Measurements from ENCODE around the gene NACC2. TPM values are rescaled to one million over a fixed set of nuclear protein-coding genes. Genes with fewer than 3 reads are reported as not detected.
"Not testable (repeated sequence)": the region's sequence is repeated elsewhere in the genome, so short reads cannot be mapped to it uniquely, and the experiment has no call there.

Gene NACC2
- total RNA-seq, 2 donors from 2014 or later = 8.4 to 13.7 TPM

GRCh38 chr9:136047076-136047774 is 47.9 kb downstream of the NACC2 start:
- ATAC-seq (replicated peaks in 1 of 2) (no peak), DNase-seq (no peak)
- Mint-ChIP-seq H3K36me3 (ENCODE audit: insufficient read depth in 2 of 2) (no peaks in the 10 kb centered on the region), H3K27ac (no peak overlapping the region), H3K9me3 (no peaks in the 10 kb centered on the region), H3K4me1 (ENCODE audit: low read depth) (no peaks in the 10 kb centered on the region), H3K27me3 (ENCODE audit: low read depth) (no peaks in the 10 kb centered on the region), H3K4me3 (no peak overlapping the region)

GRCh38 chr9:136046554-136046920 is 48.6 kb downstream of the NACC2 start:
- no peak overlapping the region for H3K4me3 Mint-ChIP-seq
- no peaks in the 10 kb centered on the region for H3K9me3 Mint-ChIP-seq
- H3K27ac Mint-ChIP-seq = no peak overlapping the region
- DNase-seq (no peak), ATAC-seq (replicated peaks in 1 of 2) (no peak)
- no peaks in the 10 kb centered on the region for H3K36me3 Mint-ChIP-seq (ENCODE audit: insufficient read depth in 2 of 2)
- no peaks in the 10 kb centered on the region for H3K27me3 Mint-ChIP-seq (ENCODE audit: low read depth)
- H3K4me1 Mint-ChIP-seq (ENCODE audit: low read depth) = no peaks in the 10 kb centered on the region

- peaks cover 0 to under 1% of the 10 kb centered on the region in 2 donors for H3K9me3 Mint-ChIP-seq
- H3K36me3 Mint-ChIP-seq (ENCODE audit: insufficient read depth in 2 of 2) = no peaks in the 10 kb centered on the region
- no peaks in the 10 kb centered on the region for H3K4me1 Mint-ChIP-seq (ENCODE audit: low read depth)
- ATAC-seq (replicated peaks in 1 of 2) (no peak), DNase-seq (no peak)
- no peak overlapping the region for H3K4me3 Mint-ChIP-seq
- H3K27ac Mint-ChIP-seq = no peak overlapping the region
- H3K27me3 Mint-ChIP-seq (ENCODE audit: low read depth) = no peaks in the 10 kb centered on the region
Observed at GRCh38 chr9:136045595-136046553, 49.2 kb downstream of the NACC2 start.

GRCh38 chr9:136044971-136045594 is 50.0 kb downstream of the NACC2 start:
- DNase-seq (no peak), ATAC-seq (replicated peaks in 1 of 2) (no peak)
- no peaks in the 10 kb centered on the region for H3K27me3 Mint-ChIP-seq (ENCODE audit: low read depth)
- H3K36me3 Mint-ChIP-seq (ENCODE audit: insufficient read depth in 2 of 2) = peaks cover 2% of the 10 kb centered on the region in 2 donors
- no peak overlapping the region for H3K4me3 Mint-ChIP-seq
- H3K9me3 Mint-ChIP-seq = peaks cover 1 to 2% of the 10 kb centered on the region in 2 donors
- no peak overlapping the region for H3K27ac Mint-ChIP-seq
- no peaks in the 10 kb centered on the region for H3K4me1 Mint-ChIP-seq (ENCODE audit: low read depth)

- no peak overlapping the region for H3K4me3 Mint-ChIP-seq
- no peaks in the 10 kb centered on the region for H3K27me3 Mint-ChIP-seq (ENCODE audit: low read depth)
- ATAC-seq (replicated peaks in 1 of 2) = no peak
- peaks cover 6% of the 10 kb centered on the region in 2 donors for H3K36me3 Mint-ChIP-seq (ENCODE audit: insufficient read depth in 2 of 2)
- H3K27ac Mint-ChIP-seq = no peak overlapping the region
- no peak for DNase-seq
- no peaks in the 10 kb centered on the region for H3K4me1 Mint-ChIP-seq (ENCODE audit: low read depth)
- H3K9me3 Mint-ChIP-seq = peaks cover 5 to 7% of the 10 kb centered on the region in 2 donors
Observed at GRCh38 chr9:136044207-136044970, 50.7 kb downstream of the NACC2 start.

GRCh38 chr9:136043441-136043991 is 51.6 kb downstream of the NACC2 start:
- H3K9me3 Mint-ChIP-seq = peaks cover 10 to 13% of the 10 kb centered on the region in 2 donors
- H3K27ac Mint-ChIP-seq = no peak overlapping the region
- H3K4me3 Mint-ChIP-seq = no peak overlapping the region
- H3K4me1 Mint-ChIP-seq (ENCODE audit: low read depth) = no peaks in the 10 kb centered on the region
- peaks cover 11 to 13% of the 10 kb centered on the region in 2 donors for H3K36me3 Mint-ChIP-seq (ENCODE audit: insufficient read depth in 2 of 2)
- ATAC-seq (replicated peaks in 1 of 2) (no peak), DNase-seq (no peak)
- H3K27me3 Mint-ChIP-seq (ENCODE audit: low read depth) = no peaks in the 10 kb centered on the region

GRCh38 chr9:136042541-136042940 is 52.5 kb downstream of the NACC2 start:
- ATAC-seq (replicated peaks in 1 of 2) = no peak
- Mint-ChIP-seq H3K27ac (no peak overlapping the region), H3K36me3 (ENCODE audit: insufficient read depth in 2 of 2) (peaks cover 15 to 17% of the 10 kb centered on the region in 2 donors), H3K9me3 (peaks cover 10 to 15% of the 10 kb centered on the region in 2 donors), H3K4me1 (ENCODE audit: low read depth) (no peaks in the 10 kb centered on the region), H3K27me3 (ENCODE audit: low read depth) (no peaks in the 10 kb centered on the region), H3K4me3 (no peak overlapping the region)
- no peak for DNase-seq

- H3K36me3 Mint-ChIP-seq (ENCODE audit: insufficient read depth in 2 of 2) = peaks cover 18 to 24% of the 10 kb centered on the region in 2 donors
- H3K27ac Mint-ChIP-seq; H3K4me3 Mint-ChIP-seq; H3K4me1 Mint-ChIP-seq (ENCODE audit: low read depth); ATAC-seq (replicated peaks in 1 of 2); DNase-seq; H3K27me3 Mint-ChIP-seq (ENCODE audit: low read depth): not testable (repeated sequence)
- peaks cover 11 to 20% of the 10 kb centered on the region in 2 donors for H3K9me3 Mint-ChIP-seq
Observed at GRCh38 chr9:136040848-136041247, 54.2 kb downstream of the NACC2 start.

- no peak overlapping the region for H3K4me3 Mint-ChIP-seq
- no peak for ATAC-seq (replicated peaks in 1 of 2)
- no peaks in the 10 kb centered on the region for H3K4me1 Mint-ChIP-seq (ENCODE audit: low read depth)
- H3K36me3 Mint-ChIP-seq (ENCODE audit: insufficient read depth in 2 of 2) = peaks cover 18 to 24% of the 10 kb centered on the region in 2 donors
- DNase-seq = no peak
- H3K27me3 Mint-ChIP-seq (ENCODE audit: low read depth) = no peaks in the 10 kb centered on the region
- H3K9me3 Mint-ChIP-seq = peaks cover 11 to 20% of the 10 kb centered on the region in 2 donors
- H3K27ac Mint-ChIP-seq = no peak overlapping the region
Observed at GRCh38 chr9:136039488-136039887, 55.6 kb downstream of the NACC2 start.

GRCh38 chr9:136036848-136037247 is 58.2 kb downstream of the NACC2 start:
- DNase-seq (no peak), ATAC-seq (replicated peaks in 1 of 2) (no peak)
- Mint-ChIP-seq H3K27me3 (ENCODE audit: low read depth) (no peaks in the 10 kb centered on the region), H3K4me3 (no peak overlapping the region), H3K27ac (no peak overlapping the region), H3K36me3 (ENCODE audit: insufficient read depth in 2 of 2) (peaks cover 18 to 24% of the 10 kb centered on the region in 2 donors), H3K4me1 (ENCODE audit: low read depth) (no peaks in the 10 kb centered on the region), H3K9me3 (peaks cover 11 to 20% of the 10 kb centered on the region in 2 donors)

- no peak overlapping the region for H3K27ac Mint-ChIP-seq
- ATAC-seq (replicated peaks in 1 of 2) (no peak), DNase-seq (no peak)
- peaks cover 18 to 24% of the 10 kb centered on the region in 2 donors for H3K36me3 Mint-ChIP-seq (ENCODE audit: insufficient read depth in 2 of 2)
- H3K4me1 Mint-ChIP-seq (ENCODE audit: low read depth) = no peaks in the 10 kb centered on the region
- peaks cover 11 to 20% of the 10 kb centered on the region in 2 donors for H3K9me3 Mint-ChIP-seq
- H3K27me3 Mint-ChIP-seq (ENCODE audit: low read depth) = no peaks in the 10 kb centered on the region
- H3K4me3 Mint-ChIP-seq = no peak overlapping the region
Observed at GRCh38 chr9:136036050-136036449, 59.0 kb downstream of the NACC2 start.
